ENCODE results near the gene NECAB3.
"Not testable (repeated sequence)": the region's sequence is repeated elsewhere in the genome, so short reads cannot be mapped to it uniquely, and the experiment has no call there.

Gene NECAB3

DNA sequence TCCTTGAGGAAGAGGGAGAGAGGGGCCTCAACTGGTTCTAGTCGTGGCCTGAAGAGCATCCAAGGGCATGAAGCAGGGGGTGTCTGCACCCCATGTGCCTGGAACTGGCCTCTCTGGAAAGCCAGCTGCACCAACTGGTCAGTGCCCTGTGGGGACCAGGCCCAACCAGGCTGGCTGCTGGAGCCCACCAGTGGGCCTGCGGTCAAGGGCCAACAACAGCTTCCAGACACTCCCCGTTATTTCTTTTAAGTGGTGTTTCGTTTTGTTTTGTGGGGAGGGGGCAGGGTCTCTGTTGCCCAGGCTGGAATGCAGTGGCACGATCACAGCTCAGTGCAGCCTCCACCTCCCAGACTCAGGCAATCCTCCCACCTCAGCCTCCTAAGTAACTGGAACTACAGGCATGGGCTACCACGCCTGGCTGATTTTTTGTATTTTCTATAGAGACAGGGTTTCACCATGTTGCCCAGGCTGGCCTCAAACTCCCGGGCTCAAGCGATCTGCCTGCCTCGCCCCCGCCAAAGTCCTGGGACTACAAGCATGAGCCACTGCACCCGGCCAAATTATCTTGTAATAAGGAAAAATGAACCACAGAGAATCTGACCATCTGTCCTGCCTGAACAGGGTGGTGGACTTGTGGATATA lies 24.0 kb downstream of the NECAB3 start:
- DNase-seq (ENCODE audit: low read depth in 2 of 2) = no peak

DNA sequence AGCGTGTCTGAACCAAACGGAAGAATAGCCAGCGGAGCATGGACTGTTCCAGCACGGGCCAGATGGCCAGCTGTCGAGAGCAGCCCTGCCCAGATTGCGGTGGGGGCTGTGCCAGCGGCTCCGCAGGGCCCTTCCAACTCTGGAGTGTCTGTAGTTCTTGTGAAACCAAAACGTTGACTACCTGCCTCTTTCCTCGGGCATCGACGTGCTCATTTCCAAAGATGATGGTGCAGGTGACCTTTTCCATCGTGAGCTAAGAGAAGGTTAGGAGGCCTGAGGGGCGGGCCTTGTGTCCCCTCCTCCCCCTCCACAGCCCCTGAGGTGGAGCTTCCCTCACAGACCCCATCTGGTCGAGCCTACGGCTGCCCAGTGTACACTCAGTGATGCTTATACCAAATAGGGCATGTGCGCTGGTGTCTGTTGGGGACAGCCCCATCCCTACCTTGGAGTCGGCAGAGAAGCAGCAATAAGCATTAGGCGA lies 25.0 kb downstream of the NECAB3 start:
- no peak for DNase-seq (ENCODE audit: low read depth in 2 of 2)

DNA sequence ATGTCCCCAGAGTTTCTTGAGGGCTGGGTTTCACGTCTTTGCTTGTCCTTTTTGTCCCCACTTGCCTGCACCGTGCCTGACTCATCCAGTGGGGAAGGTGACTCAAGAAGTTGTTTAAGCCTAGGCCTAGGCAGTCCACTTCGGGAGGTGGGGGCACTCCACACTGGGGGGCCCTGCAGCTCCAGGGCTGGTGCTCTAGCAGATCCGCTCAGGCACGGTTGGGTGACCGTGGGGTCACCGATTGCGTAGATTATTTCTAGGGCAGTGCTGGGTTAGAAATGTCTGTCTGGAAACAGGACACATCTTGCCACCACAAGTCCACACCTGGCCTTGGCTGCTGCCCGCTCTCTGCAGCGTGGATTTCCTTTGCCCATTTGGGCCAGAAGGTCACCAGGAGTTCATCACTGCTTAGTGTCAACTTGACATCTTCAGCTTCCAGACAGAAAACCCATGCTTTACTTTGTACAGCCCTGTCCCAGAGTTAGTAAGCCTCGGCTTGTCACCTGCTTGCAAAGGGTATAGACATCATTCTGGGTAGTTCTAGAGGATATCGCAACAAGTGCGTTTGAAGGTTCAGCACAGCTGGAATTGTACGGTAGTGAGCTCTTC lies 25.7 kb downstream of the NECAB3 start:
- no peak for DNase-seq (ENCODE audit: low read depth in 2 of 2)

DNA sequence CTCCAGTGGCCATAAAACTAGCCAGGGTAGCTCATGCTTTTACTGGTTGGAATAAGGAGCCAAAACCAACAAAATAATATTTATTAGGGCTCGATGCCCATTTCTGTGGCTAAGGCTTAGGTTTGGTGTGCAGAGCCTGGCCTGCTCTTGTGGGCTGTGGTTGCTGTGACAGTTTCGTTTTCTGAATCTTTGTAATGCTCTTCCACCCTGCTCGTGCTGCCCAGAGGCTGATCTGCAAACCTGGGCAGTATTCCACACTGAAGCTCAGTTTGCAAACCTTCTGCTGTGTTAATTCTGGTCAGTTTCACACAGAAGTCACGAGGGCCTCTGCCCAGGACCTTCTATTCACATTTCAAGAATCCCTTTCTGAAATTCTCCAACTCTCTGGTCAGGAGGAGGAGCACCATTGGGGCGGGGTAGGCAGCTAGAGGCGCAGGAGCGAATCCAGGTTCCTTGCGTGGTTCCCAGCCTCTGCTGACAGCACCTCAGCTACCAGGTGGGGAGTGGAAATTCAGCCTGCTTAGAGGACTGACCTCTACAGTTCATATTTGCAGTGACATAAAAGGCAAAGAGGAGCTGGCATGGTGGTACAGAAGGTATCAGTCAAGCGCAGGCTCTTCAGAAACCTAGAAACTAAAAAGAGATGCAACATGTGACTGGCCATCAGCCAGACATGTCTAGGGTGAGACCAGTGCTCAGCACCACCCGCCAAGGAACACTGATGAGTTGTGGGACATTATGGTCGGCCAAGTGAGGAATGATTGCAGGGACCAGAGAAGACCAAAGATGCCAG lies 26.4 kb downstream of the NECAB3 start:
- no peak for DNase-seq (ENCODE audit: low read depth in 2 of 2)

DNA sequence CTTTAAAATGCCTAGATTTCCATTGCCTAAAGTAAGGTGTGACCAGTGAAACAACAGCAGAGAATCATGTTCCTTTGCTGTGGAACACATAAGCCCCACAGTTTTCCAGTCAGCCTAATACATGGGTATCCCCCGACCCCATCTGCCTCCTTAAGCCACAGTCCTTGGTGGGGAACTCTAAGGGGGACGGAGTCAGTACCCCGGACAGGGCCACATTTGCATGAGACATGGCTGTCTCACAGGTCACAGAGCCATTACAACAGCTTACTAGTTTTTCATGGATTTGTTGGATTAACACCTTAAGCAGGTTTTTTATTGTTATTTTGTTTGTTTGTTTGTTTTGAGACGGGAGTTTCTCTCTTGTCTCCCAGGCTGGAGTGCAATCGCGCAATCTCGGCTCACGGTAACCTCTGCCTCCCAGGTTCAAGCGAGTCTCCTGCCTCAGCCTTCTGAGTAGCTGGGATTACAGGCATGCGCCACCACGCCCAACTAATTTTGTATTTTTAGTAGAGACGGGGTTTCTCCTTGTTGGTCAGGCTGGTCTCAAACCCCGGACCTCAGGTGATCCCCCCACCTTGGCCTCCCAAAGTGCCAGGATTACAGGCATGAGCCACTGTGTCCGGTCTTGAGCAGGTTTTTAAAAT lies 27.1 kb downstream of the NECAB3 start:
- not testable (repeated sequence) for DNase-seq (ENCODE audit: low read depth in 2 of 2)

DNA sequence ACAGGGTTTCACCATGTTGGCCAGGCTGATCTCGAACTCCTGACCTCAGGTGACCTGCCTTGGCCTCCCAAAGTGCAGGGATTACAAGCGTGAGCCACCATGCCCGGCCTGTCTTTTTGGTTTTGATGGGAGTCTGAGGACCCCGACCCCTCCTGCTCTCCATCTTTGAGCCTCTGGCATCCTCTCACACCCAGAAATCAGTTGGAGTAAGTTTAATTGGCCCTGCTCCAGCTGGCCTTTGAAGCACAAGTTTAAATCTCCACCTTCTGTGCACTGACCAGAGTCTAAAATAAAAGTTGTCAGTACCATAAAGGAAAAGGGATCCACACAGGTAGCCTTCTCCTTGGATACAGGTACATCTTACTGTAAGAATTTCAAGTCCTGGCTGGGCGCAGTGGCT lies 28.0 kb downstream of the NECAB3 start:
- DNase-seq (ENCODE audit: low read depth in 2 of 2) = no peak

DNA sequence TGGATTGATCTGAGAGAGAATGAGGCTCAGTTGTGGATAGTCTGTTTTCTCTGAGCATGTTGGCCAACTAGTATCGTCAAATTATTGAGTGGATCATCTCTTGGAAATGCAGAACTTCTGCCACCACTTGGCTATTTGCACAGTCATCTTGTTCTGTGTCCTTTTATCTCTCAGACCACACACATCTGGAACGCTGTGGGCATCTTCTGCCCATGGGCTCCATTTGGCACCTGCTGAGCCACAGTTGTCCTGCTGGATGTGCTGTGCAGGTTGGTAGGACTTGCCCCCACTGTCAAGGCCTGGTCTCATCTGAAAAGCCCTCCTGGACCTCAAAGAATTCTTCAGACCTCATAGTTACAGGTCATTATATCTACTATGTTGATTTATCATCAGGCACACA lies 28.8 kb downstream of the NECAB3 start:
- no peak for DNase-seq (ENCODE audit: low read depth in 2 of 2)

DNA sequence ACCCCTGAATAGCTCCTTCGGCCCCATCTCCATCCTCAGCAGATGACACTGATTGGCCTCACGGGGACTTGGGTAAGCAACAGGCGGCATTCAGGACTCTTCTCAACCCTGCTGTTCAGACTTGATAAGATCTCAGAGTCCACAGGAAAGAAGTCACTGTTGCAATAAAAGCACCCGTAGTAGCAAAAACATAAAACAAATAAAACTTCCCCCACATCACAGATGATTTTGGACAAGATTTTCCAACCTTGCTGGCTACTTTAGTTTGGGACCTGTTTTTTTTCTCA lies 29.2 kb downstream of the NECAB3 start:
- DNase-seq (ENCODE audit: low read depth in 2 of 2) = no peak

DNA sequence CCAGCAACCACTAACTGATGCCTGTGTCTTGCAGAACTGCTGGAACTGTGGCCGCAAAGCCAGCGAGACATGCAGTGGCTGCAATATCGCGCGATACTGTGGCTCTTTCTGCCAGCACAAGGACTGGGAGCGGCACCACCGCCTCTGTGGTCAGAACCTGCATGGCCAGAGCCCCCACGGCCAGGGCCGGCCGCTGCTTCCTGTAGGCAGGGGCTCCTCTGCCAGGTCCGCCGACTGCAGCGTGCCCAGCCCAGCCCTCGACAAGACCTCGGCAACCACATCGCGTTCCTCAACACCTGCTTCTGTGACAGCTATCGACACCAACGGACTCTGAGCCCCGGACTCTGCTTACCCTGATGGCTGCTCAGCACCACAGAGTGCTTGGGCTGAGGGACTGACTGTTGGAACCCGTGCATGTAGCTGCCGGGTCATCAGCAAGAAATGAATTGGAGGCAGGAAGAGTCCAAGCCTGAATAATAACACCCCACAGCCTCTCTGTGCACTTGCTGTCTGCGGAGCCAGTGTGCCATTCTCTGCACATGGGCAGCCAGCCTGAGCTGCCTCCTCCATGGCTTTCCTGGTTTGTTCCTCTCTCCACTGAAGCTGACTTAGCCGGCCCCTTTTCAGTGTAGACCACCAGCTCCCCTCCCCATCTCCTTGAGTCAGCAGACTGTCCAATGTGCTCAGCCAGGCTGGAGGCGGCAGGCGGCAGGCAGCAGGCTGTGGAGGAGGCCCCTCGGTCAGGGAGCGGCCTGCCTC lies 29.7 kb downstream of the NECAB3 start:
- DNase-seq (ENCODE audit: low read depth in 2 of 2) = no peak

DNA sequence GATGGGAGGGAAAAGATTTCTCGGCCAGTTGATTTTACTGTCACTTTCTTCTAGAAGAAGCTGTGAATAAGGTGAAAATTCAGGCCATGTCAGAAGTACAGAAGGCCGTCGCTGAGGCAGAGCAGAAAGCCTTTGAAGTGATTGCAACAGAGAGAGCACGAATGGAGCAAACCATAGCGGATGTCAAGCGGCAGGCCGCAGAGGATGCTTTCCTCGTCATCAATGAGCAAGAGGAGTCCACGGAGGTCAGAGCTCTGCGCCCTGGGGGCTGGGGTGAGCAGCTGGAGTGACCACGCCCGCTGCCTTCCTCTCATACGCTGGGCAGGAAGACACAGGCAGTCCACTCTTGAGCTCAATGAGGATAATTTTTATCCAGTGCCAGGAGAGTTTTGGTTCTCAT lies 33.9 kb downstream of the NECAB3 start:
- DNase-seq (ENCODE audit: low read depth in 2 of 2) = no peak

DNA sequence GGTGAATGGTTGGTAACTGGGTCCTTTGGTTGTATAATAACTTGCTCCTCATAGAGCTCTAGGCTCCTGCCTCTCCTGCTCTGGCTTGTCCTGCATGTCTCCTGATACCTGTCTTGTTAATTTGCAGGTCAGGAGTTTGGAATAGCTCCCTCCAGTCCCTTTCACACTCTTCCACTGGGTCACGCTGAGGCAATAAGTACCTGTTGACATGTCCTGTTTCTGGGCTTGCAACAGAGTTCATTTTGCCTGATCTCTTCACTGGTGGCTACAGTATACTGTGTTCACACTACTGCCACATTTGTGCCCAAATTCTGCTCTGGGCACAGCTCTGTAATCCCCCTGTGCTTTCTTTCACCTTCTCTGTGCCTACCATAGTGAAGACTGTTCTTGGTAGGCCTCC lies 37.5 kb downstream of the NECAB3 start:
- no peak for DNase-seq (ENCODE audit: low read depth in 2 of 2)

DNA sequence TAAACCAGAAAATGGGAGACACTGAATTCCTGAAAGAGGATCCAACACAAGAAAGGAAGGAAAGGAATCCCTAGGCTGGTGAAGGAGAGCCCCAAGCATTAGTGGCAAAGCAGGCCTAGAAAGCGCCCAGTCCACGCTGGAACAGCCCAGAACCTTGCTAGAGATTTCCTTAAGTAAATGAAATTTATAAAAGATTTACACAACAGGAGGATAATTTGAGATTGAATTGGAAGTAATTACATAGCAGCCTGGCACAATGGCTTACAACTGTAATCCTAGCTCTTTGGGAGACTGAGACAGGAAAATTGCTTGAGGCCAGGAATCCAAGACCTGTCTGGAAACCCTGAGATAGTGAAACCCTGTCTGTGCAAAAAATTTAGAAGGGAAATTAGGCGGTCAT lies 38.9 kb downstream of the NECAB3 start:
- DNase-seq (ENCODE audit: low read depth in 2 of 2) = no peak

DNA sequence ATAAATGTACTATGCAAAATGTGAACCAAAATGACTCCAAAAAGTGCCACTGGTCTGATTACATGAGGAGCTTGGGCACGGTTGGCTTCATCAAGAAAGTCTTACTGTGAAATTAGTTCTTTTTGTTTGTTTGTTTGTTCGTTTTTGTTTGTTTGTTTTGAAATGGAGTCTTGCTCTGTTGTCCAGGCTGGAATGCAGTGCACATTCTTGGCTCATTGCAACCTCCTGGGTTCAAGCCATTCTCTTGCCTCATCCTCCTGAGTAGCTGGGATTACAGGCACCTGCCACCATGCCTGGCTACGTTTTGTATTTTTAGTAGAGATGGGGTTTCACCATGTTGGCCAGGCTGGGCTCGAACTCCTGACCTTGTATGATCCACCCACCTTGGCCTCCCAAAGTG lies 42.3 kb downstream of the NECAB3 start:
- not testable (repeated sequence) for DNase-seq (ENCODE audit: low read depth in 2 of 2)

DNA sequence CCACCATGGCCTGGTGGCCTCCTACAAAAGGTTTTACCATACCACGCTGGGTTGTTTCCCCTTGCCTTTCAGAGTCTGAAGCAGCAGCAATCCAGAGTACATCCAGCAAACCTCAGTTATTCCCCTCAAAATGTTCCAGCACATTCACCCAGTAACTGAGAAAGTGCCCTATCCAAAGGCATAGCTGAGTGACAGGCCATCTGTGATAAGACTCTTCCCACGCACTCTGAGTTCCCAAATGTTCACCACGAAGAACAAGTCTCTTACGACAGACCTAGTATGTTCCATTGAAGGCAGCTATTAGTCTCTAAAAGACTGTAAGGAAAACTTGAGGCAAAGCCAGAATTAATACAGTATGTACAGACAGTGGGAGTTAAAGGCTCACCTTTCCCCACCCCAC lies 43.7 kb downstream of the NECAB3 start:
- no peak for DNase-seq (ENCODE audit: low read depth in 2 of 2)

DNA sequence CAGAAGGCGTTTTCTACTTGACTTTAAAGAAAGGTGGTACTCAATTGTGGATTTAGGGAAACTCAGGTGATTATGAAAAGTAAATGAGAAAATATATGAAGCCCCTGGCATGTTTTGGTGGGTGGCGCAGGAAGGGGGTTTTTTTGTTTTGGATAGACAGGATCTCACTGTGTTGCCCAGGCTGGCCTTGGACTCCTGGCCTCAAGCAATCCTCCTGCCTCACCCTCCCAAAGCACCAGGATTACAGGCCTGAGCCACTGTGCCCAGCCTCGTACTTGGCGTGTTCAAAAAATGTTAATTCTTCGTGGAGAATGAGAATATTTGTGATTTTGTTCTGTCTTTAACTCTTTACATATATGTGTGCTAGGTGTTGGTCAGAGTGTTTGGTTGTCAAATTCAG lies 44.2 kb downstream of the NECAB3 start:
- no peak for DNase-seq (ENCODE audit: low read depth in 2 of 2)

DNA sequence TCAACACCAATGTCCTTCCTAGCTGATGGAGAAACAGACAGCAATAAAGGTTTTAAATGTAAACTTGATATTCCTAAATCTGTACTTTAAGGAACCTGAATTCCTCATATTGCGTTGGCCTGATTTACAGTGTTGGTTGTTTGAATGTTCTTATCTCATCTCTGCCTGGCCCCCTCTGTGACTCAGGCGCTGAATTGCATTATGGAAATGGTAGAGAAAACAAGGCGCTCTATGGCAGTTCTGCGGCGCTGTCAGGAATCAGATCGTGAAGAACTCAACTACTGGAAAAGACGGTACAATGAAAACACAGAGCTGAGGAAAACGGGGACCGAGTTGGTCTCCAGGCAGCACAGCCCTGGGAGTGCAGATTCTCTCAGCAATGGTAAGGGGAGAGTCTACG lies 44.7 kb downstream of the NECAB3 start:
- DNase-seq (ENCODE audit: low read depth in 2 of 2) = no peak

DNA sequence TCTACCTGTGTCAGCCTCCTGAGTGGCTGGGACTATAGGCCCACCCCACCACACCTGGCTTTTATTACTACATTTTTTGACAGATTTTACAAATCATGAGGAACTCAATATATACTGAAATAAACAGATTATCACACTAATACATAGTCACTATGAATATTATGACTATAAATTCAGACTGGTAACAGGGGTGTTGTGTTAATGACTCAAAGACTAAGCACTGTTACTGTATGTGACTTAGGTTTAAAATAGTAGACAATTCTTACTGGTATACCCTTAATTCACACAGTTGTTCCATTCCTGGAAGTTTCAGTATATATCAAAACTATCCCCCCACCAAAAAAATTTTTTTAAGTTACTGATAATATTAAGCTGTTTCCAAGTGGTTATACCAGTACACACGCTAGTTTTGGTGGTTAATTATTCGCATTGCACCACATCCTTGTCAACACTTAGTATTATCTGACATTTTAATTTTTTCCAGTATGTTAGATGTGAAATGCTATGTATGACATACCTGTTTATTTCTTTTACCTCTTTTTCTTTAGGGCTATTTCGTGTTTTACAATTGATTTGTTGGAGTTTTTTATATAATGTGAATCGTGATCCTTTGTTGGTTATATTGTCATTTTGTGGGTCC lies 46.5 kb downstream of the NECAB3 start:
- DNase-seq (ENCODE audit: low read depth in 2 of 2) = no peak

DNA sequence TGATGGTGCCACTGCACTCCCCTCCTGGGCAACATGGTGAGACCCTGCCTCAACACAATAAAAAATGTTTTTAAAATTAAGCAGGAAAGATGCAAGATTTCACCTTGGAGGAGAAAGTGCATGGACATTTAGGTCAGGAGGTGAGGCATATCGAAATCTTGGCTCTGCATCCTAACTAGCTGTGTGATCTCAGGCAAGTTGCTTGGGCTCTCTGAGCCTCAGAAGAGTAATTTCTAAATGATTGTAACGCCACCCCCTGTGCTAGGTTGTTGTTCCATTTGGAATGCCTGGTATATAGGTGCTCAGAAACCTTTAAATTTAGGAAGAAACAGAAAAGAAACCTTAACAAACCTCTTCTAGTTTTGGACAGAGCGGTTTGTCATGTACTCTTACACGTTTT lies 48.0 kb downstream of the NECAB3 start:
- DNase-seq (ENCODE audit: low read depth in 2 of 2) = no peak

DNA sequence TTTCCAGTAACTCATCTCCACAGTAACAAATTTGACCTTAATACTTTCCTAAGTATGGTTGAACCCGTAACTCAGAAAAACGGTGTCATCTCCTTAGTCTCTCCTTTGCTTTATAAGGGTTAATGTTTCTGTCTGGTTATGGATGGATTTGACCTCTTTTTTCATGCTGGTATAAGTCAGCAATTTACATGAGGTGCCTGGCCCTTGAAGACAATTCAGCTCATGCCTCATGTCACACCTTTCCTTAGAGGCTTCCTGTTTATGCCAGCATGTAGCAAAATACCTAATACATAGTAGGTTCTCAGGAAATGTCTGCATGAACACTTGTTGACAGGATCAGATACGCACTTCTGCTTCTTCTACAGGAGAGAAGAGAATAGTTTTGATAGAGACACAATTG lies 49.8 kb downstream of the NECAB3 start:
- no peak for DNase-seq (ENCODE audit: low read depth in 2 of 2)

DNA sequence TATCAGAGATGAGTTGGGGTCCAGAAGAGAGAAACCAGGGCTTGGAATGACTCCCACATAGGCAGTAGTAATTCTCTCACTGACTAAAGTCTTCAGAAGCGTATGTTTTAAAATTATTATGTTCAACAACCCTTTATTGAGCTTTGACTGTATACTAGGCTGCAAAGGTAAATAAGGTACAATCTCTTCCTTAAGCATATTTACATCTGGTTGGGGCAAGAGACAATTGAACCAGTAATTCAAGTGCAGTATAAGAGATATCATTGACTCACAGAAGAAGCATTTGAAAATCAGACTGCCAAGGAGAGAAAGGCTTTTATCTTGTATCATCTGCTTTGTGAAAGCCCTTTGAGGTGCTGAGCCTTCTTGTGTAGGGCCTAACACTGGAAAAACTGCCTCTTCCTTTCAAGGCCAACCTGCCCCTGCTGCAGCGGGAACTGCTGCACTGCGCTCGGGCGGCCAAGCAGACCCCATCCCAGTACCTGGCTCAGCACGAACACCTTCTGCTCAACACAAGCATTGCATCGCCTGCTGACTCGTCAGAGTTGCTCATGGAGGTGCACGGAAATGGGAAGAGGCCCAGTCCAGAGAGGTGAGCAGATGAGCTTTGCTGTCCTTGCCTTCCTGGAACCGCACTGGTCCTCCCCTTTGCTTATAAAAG lies 51.4 kb downstream of the NECAB3 start:
- DNase-seq (ENCODE audit: low read depth in 2 of 2) = no peak
